Gastrocnemius medialis (tissue), 4 donors: Measurements from ENCODE around the gene NEXN. TPM values are rescaled to one million over a fixed set of nuclear protein-coding genes. Genes with fewer than 3 reads are reported as not detected.

Experiments used
- ATAC-seq, 2 donors: fragments of 150-250 bp; one replicate each; pipeline ENCODE4 v1.9.1; 2016
- DNase-seq, 2 donors: peaks; one replicate each; pipeline ENCODE4 v3.0.0-alpha.2; 2019
- H3K27ac ChIP-seq, 4 donors: fragments of 200-600 bp; sonication (generic); 1 replicate in 1 of 4; 2 replicates in 3 of 4; pipeline ENCODE4 v1.5.1; 2016 to 2018; ENCODE audit warnings: mild to moderate bottlenecking in 2 of 4, moderate library complexity in 1 of 4
- H3K27me3 ChIP-seq, 3 donors: fragments of 200-600 bp; sonication (generic) in 2 of 3; 1 replicate in 1 of 3; 2 replicates in 2 of 3; pipeline versions ENCODE4 v1.5.1 to v1.6.0; 2016 to 2019; ENCODE audit warnings: mild to moderate bottlenecking in 1 of 3, moderate library complexity in 1 of 3
- H3K36me3 ChIP-seq, 2 donors: fragments of 200-600 bp; sonication (generic) in 1 of 2; one replicate each; pipeline ENCODE4 v1.5.1; 2017 to 2018
- H3K4me1 ChIP-seq, 2 donors: fragments of 200-600 bp; sonication (generic) in 1 of 2; one replicate each; pipeline ENCODE4 v1.5.1; 2016 to 2017; ENCODE audit warnings: mild to moderate bottlenecking in 2 of 2
- H3K4me3 ChIP-seq, 4 donors: fragments of 200-600 bp; sonication (generic) in 3 of 4; 1 replicate in 1 of 4; 2 replicates in 3 of 4; pipeline ENCODE4 v1.5.1; 2016 to 2019; ENCODE audit warnings: mild to moderate bottlenecking in 2 of 4
- H3K9me3 ChIP-seq, 3 donors: fragments of 200-600 bp; sonication (generic) in 2 of 3; 1 replicate in 1 of 3; 2 replicates in 2 of 3; pipeline ENCODE4 v1.5.1; 2016 to 2019
- POLR2A ChIP-seq, 2 donors: fragments of 450-650 bp; IDR thresholded peaks; one replicate each; pipeline ENCODE4 v1.6.1; 2017; ENCODE audit warnings: antibody characterized with exemption in 2 of 2, mild to moderate bottlenecking in 2 of 2, moderate library complexity in 2 of 2
- in situ Hi-C, 4 donors: fragments of 200-750 bp; cut with MboI; loops; one replicate each; pipeline versions ENCODE4 v1.15.0 to v1.8.0; 2017; ENCODE audit warnings: low sequenced_read_pairs in 4 of 4
- intact Hi-C: fragments of 100-400 bp; cut with DNase I; formaldehyde crosslinking; loops from one replicate; pipeline ENCODE4 v1.15.1; 2023; ENCODE audit warnings: low total_unique reads
- total RNA-seq, 4 donors: library from RNA; depleted of rRNA; stranded (reverse); fragments of >200 nt; gene quantifications; one replicate each; pipeline versions ENCODE4 v1.1.0 to v1.2.3, GENCODE V29; 2016
- TF ChIP-seq, protein P1 (sequence below), 5 experiments: fragments of 450-650 bp in 3 of 5; fragments of 200-600 bp in 2 of 5; sonication (generic) in 2 of 5; IDR thresholded peaks in 4 of 5; conservative IDR thresholded peaks in 1 of 5; 1 replicate in 4 of 5; 2 replicates in 1 of 5; pipeline ENCODE4 v1.5.1; 2016 to 2019; ENCODE audit warnings: antibody characterized with exemption in 5 of 5, mild to moderate bottlenecking in 3 of 5, moderate library complexity in 3 of 5

NEXN gene
- total RNA-seq, 4 donors from 2014 or later: 105 to 297 (median 200) TPM

- ATAC-seq: no peak
- Histone ChIP-seq H3K9me3 (no peaks in the 10 kb centered on the region), H3K27ac (no peak overlapping the region), H3K36me3 (peaks cover 0 to 7% of the 10 kb centered on the region in 2 donors), H3K4me3 (no peak overlapping the region), H3K27me3 (no peaks in the 10 kb centered on the region), H3K4me1 (peaks cover 0 to 3% of the 10 kb centered on the region in 2 donors)
- no peak for DNase-seq
- TF ChIP-seq, protein P1, sequence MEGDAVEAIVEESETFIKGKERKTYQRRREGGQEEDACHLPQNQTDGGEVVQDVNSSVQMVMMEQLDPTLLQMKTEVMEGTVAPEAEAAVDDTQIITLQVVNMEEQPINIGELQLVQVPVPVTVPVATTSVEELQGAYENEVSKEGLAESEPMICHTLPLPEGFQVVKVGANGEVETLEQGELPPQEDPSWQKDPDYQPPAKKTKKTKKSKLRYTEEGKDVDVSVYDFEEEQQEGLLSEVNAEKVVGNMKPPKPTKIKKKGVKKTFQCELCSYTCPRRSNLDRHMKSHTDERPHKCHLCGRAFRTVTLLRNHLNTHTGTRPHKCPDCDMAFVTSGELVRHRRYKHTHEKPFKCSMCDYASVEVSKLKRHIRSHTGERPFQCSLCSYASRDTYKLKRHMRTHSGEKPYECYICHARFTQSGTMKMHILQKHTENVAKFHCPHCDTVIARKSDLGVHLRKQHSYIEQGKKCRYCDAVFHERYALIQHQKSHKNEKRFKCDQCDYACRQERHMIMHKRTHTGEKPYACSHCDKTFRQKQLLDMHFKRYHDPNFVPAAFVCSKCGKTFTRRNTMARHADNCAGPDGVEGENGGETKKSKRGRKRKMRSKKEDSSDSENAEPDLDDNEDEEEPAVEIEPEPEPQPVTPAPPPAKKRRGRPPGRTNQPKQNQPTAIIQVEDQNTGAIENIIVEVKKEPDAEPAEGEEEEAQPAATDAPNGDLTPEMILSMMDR (IDR thresholded peaks at IDR 0.05 in 4 of 5, conservative IDR thresholded peaks at IDR 0.05 in 1 of 5): no peak
- TF ChIP-seq POLR2A (IDR thresholded peaks at IDR 0.05): no peak
- in situ Hi-C loops: no loop called here
- intact Hi-C loops: no loop called here
Measured at GRCh38 chr1:77866296-77866695, 22.1 kb upstream of the NEXN start.

DNA sequence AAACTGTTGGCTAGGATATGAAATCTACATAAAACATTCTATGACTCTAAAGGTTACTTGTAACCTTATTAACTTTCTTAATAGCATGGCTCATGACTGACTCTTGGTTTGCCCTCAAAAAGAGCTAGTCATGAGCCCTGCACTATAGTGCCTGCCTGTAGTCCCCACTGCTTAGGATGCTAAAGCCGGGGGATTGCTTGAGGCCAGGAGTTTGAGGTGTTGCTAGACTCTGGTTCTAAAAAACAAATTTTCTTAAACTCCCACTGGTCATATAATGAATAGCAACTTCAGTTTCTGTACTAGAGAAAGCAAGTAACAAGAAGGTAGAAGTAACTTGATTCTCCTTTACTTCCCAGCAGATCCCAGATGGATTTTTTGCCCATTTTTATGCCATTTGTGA lies 15.8 kb upstream of the NEXN start:
- H3K27me3 ChIP-seq: no peaks in the 10 kb centered on the region
- no peak overlapping the region for H3K27ac ChIP-seq
- DNase-seq (no peak), ATAC-seq (no peak)
- in situ Hi-C loops (no loop called here), intact Hi-C loops (no loop called here)
- TF ChIP-seq, protein P1 (IDR thresholded peaks at IDR 0.05 in 4 of 5, conservative IDR thresholded peaks at IDR 0.05 in 1 of 5): no peak
- no peak for TF ChIP-seq POLR2A (IDR thresholded peaks at IDR 0.05)
- no peaks in the 10 kb centered on the region for H3K4me1 ChIP-seq
- H3K9me3 ChIP-seq: no peaks in the 10 kb centered on the region
- H3K4me3 ChIP-seq: no peak overlapping the region
- no peaks in the 10 kb centered on the region for H3K36me3 ChIP-seq

DNA sequence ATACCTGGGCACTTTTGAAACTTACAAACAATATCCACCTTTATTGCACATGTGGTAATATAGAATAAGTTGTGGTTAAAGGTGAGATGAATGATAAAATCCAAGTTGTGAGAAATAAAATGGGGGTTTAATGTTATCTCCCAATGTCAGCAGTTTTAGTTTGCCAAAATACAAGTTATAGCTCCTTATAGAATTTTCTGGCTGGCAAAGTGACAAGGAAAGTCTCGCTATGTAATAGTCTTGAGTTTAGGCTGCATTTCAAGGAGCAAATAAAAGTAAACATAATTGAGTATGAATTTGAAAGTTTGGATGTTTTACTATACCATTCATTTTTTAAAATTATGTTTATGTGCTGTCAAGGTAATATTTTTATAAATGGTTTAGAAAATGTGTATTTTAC lies 15.0 kb upstream of the NEXN start:
- no peak overlapping the region for H3K4me3 ChIP-seq
- intact Hi-C loops (no loop called here), in situ Hi-C loops (no loop called here)
- no peaks in the 10 kb centered on the region for H3K4me1 ChIP-seq
- H3K36me3 ChIP-seq: no peaks in the 10 kb centered on the region
- H3K27me3 ChIP-seq: no peaks in the 10 kb centered on the region
- no peak overlapping the region for H3K27ac ChIP-seq
- DNase-seq: no peak
- ATAC-seq: no peak
- H3K9me3 ChIP-seq: no peaks in the 10 kb centered on the region
- TF ChIP-seq, protein P1 (IDR thresholded peaks at IDR 0.05 in 4 of 5, conservative IDR thresholded peaks at IDR 0.05 in 1 of 5): no peak
- TF ChIP-seq POLR2A (IDR thresholded peaks at IDR 0.05): no peak

DNA sequence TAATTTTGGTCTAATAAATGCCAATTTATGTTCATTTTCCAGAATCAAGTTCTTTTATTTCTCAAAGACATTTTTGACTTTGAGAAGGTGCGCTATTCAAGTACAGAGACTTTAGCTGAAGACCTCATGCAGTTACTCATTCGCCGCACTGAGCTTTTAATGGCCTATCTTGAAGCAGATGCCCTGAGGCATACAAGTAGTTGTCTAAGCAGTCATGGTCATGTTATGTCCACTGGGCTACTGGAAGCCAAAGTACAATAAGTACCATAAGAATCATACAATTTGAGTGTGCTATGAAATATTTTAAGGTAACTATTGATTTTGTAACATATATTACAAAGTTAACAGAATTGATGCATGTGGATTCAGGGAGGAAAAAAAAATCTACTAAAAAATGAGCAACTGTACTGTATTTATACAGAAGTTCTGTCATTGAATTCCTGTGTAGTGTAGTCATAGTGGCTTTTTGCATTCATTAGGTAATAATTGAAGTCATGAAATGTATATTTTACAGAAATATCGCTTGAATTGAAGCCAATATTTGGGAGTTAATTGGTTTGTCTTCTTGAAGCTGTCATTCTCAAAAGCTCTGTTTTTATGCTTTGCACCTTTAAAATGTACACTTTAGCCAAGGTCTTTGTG lies 13.5 kb upstream of the NEXN start:
- H3K4me1 ChIP-seq: no peaks in the 10 kb centered on the region
- intact Hi-C loops: no loop called here
- no peaks in the 10 kb centered on the region for H3K36me3 ChIP-seq
- ATAC-seq (no peak), DNase-seq (no peak)
- H3K4me3 ChIP-seq: no peak overlapping the region
- H3K27me3 ChIP-seq: no peaks in the 10 kb centered on the region
- no peaks in the 10 kb centered on the region for H3K9me3 ChIP-seq
- H3K27ac ChIP-seq: no peak overlapping the region
- in situ Hi-C loops: no loop called here
- no peak for TF ChIP-seq POLR2A (IDR thresholded peaks at IDR 0.05)
- TF ChIP-seq, protein P1 (IDR thresholded peaks at IDR 0.05 in 4 of 5, conservative IDR thresholded peaks at IDR 0.05 in 1 of 5): no peak

- Histone ChIP-seq H3K36me3 (no peaks in the 10 kb centered on the region), H3K4me1 (no peaks in the 10 kb centered on the region), H3K4me3 (no peak overlapping the region), H3K9me3 (no peaks in the 10 kb centered on the region), H3K27me3 (no peaks in the 10 kb centered on the region), H3K27ac (no peak overlapping the region)
- in situ Hi-C loops (no loop called here), intact Hi-C loops (no loop called here)
- no peak for ATAC-seq
- DNase-seq: no peak
- no peak for TF ChIP-seq POLR2A (IDR thresholded peaks at IDR 0.05)
Measured at GRCh38 chr1:77876884-77877283, 11.5 kb upstream of the NEXN start.
